ENCODE data around the gene MZT2B. TPM values are rescaled to one million over a fixed set of nuclear protein-coding genes. Genes with fewer than 3 reads are reported as not detected.
"Not testable (repeated sequence)": the region's sequence is repeated elsewhere in the genome, so short reads cannot be mapped to it uniquely, and the experiment has no call there.

The MZT2B gene
- total RNA-seq, 1 experiment from 2014 or later: 63.2 TPM

DNA sequence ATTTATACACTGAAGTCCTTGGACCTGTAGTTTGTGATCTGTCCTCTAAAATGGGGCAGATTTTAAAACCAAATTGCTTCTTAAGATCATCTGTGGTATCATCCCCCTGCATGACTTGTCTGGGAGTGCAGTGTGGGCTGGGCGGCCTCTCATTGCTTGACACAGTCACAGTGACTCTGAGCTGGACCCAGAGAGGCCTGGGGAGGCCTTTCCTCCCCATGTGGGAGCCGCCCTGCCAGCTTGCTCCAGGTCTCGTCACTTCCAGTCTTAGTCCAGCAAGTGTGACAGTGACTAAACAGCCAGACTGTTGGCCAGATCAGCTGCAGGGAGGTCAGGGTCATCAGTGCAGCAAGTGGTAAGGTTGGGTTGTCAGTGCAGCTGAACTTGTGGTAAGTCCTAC, 21.1 kb downstream of the MZT2B start:
- not testable (repeated sequence) for H3K36me3 ChIP-seq; H3K4me3 ChIP-seq; H3K27ac ChIP-seq; H3K4me1 ChIP-seq; H3K27me3 ChIP-seq; H3K9me3 ChIP-seq (replicated peaks); DNase-seq

DNA sequence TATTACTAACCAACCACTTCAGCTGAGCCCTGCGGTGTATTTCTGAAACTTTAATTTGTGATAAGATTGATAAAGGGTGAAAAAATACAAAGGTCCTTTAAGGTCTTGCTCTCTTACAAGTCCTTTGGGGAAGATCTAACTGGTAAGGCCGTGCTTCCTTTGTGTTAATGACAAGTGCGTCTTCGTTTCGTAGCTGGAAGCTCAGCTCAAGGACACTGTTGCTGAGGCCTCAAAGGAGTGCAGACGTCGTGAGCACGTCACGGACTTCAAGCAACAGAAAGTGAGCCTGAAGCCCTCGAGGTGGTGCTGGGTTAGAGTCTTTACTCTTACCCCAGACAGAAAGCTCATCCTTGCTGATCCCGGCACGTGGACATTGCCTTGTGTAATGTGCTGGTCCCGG, 25.0 kb downstream of the MZT2B start:
- not testable (repeated sequence) for H3K27ac ChIP-seq; H3K4me1 ChIP-seq; H3K9me3 ChIP-seq (replicated peaks); H3K27me3 ChIP-seq; DNase-seq; H3K4me3 ChIP-seq; H3K36me3 ChIP-seq

DNA sequence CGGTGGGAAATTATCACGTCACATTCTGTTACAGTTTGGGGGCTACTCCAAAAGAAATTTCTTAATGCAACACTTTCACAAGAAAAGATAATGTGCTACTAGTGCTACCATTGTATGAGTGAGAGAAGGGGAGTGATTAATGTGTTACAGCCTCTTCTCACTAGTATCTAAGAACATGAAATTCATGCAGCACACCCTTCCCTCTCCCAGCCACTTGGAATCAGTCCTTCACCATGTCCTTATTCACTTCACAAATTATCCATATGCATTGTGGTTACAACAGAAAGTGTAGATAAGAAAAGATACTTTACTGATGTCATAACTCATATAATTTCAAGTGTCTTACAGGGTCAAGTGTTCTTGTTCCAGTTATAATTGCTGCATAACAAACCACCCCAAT, 37.1 kb downstream of the MZT2B start:
- not testable (repeated sequence) for H3K4me1 ChIP-seq, H3K27ac ChIP-seq, DNase-seq

GRCh38 chr2:130220505-130220904, 38.4 kb downstream of the MZT2B start:
- DNase-seq; H3K27me3 ChIP-seq; H3K4me3 ChIP-seq; H3K4me1 ChIP-seq; H3K9me3 ChIP-seq (replicated peaks); H3K27ac ChIP-seq; H3K36me3 ChIP-seq: not testable (repeated sequence)

More for the DNA sequence above, 37.1 kb downstream of the MZT2B start:
- not testable (repeated sequence) for H3K9me3 ChIP-seq (replicated peaks); H3K27me3 ChIP-seq; H3K36me3 ChIP-seq; H3K4me3 ChIP-seq

DNA sequence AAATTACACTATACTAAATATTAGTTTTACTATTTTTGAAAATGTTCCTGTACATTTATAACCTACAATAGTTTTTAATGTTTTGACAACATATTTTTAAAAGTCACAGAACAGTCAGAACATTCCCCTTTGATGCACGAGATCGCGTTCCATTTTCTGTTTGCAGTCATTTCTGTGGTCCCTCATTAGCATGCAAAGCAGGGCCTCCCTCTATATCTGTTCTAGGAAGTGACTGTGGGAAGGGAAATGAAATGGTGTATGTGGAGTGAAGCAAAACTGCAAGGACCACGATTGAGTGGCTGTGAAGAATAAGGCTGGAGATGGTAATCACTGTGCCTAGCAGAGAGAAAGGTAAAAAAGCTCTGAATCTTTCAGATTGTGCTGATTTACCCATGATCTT, 40.5 kb downstream of the MZT2B start:
- not testable (repeated sequence) for DNase-seq; H3K36me3 ChIP-seq; H3K27me3 ChIP-seq; H3K9me3 ChIP-seq (replicated peaks); H3K4me3 ChIP-seq; H3K4me1 ChIP-seq; H3K27ac ChIP-seq

DNA sequence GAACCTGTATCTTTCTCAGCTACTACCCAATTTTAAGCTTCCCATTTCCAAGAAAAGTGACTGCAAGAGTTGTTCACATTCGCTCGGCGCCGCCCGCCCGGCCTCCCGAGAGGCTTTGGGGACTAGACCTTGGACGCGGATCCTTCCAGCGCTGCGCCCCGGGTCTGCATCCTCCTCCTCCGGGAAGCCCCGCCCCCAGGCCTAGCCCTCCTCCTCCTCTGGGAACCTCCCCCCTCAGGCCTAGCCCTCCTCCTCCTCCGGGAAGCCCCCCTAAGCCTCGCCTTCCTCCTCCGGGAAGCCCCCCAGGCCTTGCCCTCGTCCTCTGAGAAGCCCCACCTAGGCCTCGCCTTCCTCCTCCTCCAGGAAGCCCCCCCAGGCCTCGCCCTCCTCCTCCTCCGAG, 45.9 kb downstream of the MZT2B start:
- DNase-seq; H3K36me3 ChIP-seq; H3K4me1 ChIP-seq; H3K9me3 ChIP-seq (replicated peaks); H3K27me3 ChIP-seq; H3K27ac ChIP-seq; H3K4me3 ChIP-seq: not testable (repeated sequence)

DNA sequence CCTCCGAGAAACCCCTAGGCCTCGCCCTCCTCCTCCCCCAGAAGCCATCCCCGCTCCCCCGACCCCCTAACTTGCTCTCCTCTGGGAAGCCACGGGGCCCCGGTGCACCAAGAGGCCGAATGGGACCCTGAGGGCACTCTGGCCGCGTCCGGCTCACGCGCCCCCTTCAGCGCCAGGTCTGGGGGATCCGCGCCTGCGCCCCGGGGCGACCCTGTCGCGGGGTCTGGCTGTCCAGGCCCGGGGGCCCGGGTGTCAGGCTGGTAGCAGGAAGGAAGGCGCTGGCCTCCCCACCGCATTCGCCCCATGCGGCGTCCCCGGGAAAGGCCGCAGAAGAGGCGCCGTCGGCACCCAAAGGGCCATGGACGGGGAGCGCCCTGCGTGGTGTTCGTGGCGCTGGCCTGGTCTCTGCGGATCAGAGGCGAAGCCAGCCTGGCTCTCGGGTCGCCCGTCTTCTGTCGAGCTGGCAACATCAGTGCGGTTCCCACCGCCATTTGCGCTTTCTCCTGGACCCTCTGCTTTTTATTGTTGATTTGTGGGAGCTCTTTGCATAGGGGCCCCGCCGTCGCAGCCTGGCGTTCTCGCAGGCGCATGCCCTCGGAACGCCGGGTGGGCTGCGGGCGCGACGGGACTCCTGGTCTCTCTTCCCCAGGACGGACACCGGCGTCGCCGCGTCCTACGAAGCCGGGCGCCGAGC, 46.6 kb downstream of the MZT2B start:
- not testable (repeated sequence) for H3K4me3 ChIP-seq; H3K27me3 ChIP-seq; H3K4me1 ChIP-seq; H3K27ac ChIP-seq; H3K36me3 ChIP-seq; H3K9me3 ChIP-seq (replicated peaks); DNase-seq

DNA sequence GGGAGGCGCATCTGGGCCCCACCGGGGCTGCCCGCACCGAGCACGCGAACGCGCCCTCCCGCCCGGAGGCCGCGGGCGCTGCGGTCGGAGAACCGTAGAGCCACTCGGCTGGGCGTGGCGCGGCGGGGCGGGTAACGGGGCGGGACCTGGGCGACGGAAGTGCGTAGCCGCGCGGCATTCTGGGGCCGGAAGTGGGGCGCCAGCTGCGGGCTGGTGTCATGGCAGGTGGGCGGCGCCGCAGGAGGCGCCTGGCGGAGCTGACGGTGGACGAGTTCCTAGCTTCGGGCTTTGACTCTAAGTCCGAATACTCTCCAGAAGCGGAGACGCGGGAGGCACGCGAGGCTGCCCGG, 47.1 kb downstream of the MZT2B start:
- not testable (repeated sequence) for H3K27me3 ChIP-seq; H3K4me3 ChIP-seq; H3K9me3 ChIP-seq (replicated peaks); H3K36me3 ChIP-seq; H3K4me1 ChIP-seq; DNase-seq; H3K27ac ChIP-seq

DNA sequence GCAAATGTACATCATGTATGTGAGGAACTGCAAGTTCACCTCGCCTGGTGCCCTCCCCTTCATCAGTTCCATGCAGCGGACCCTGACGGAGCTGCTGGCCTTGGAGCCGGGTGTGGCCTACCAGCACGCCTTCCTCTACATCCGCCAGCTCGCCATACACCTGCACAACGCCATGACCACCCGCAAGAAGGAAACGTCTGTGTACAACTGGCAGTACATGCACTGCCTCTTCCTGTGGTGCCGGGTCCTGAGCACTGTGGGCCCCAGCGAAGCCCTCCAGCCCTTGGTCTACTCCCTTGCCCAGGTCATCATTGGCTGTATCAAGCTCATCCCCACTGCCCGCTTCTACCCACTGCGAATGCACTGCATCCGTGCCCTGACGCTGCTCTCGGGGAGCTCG, 48.3 kb downstream of the MZT2B start:
- DNase-seq; H3K27ac ChIP-seq; H3K4me1 ChIP-seq; H3K4me3 ChIP-seq; H3K36me3 ChIP-seq; H3K9me3 ChIP-seq (replicated peaks); H3K27me3 ChIP-seq: not testable (repeated sequence)

DNA sequence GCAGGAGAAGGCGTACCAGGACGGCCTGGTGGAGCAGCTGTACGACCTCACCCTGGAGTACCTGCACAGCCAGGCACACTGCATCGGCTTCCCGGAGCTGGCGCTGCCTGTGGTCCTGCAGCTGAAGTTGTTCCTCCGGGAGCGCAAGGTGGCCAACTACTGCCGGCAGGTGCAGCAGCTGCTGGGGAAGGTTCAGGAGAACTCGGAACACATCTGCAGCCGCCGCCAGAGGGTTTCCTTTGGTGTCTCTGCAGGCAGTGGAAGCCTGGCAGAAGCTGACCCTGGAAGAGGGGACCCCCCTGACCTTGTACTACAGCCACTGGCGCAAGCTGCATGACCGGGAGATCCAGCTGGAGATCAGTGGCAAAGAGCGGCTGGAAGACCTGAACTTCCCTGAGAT, 48.8 kb downstream of the MZT2B start:
- not testable (repeated sequence) for H3K27me3 ChIP-seq; H3K9me3 ChIP-seq (replicated peaks); H3K4me1 ChIP-seq; DNase-seq; H3K36me3 ChIP-seq; H3K27ac ChIP-seq; H3K4me3 ChIP-seq

DNA sequence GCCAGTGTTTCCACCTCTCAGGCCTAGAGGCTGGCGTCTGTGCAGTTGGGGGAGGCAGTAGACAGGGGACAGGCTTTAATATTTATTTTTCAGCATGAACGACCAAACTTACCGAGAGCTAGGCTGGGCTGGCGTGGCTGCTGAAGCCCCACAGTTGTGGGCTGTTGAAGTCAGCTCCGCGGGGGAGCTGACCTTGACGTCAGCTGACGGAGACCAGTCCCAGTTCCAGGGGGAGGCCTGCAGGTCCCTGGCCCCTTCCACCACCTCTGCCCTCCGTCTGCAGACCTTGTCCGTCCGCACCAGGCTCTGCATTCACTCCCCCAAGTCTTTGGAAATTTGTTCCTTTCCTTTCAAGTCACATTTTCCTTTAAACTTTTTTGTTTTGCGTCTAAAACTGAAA, 49.6 kb downstream of the MZT2B start:
- Histone ChIP-seq H3K27me3 (no peaks in the 10 kb centered on the region), H3K4me1 (no peaks in the 10 kb centered on the region), H3K4me3 (no peak overlapping the region), H3K27ac (no peak overlapping the region), H3K36me3 (no peaks in the 10 kb centered on the region), H3K9me3 (replicated peaks) (no peaks in the 10 kb centered on the region)
- no peak for DNase-seq

- not testable (repeated sequence) for H3K4me1 ChIP-seq; H3K4me3 ChIP-seq; H3K27ac ChIP-seq; H3K27me3 ChIP-seq; DNase-seq; H3K36me3 ChIP-seq; H3K9me3 ChIP-seq (replicated peaks)
Measured at GRCh38 chr2:130233066-130233465, 51.0 kb downstream of the MZT2B start.

DNA sequence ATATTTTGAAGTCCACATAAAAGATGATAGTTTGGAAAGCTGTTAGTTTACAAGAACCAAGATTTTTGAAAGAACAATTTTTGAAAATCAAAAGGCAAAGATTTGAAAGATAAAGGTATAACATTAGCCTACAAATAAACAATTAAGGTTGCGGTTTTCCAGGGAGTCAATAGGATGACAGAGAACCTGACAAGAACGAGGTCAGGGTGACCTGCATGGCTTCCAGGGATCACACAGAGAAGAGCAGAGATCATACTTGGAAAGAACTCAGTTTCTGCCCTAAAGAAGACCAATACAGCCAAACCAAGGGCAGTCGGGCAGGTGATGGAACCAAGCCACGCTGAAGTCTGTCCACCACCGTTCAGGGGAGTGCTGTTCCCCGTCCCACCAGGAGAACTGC, 57.5 kb downstream of the MZT2B start:
- not testable (repeated sequence) for DNase-seq; H3K4me3 ChIP-seq; H3K36me3 ChIP-seq; H3K27me3 ChIP-seq; H3K27ac ChIP-seq; H3K4me1 ChIP-seq; H3K9me3 ChIP-seq (replicated peaks)

Other genes starting within 250 kb of the MZT2B start
- not detected in 2 replicates for gene RAB6C, start 202.6 kb upstream of the MZT2B start, total RNA-seq (2014; rRNA removed; shearing (Covaris generic))
- gene POTEF, start 53.0 kb upstream of the MZT2B start, total RNA-seq (2014; rRNA removed; shearing (Covaris generic)): 8.6 and 11.5 TPM in 2 replicates
- 2.2 and 2.7 TPM in 2 replicates for gene CCDC74B, start 37.1 kb upstream of the MZT2B start, total RNA-seq (2014; rRNA removed; shearing (Covaris generic))
- 62.0 and 67.5 TPM in 2 replicates for gene SMPD4, start 660 bp upstream of the MZT2B start, total RNA-seq (2014; rRNA removed; shearing (Covaris generic))
- not detected in 2 replicates for gene TUBA3E, start 16.2 kb downstream of the MZT2B start, total RNA-seq (2014; rRNA removed; shearing (Covaris generic))
- 74.0 and 77.6 TPM in 2 replicates for gene IMP4, start 160.6 kb downstream of the MZT2B start, total RNA-seq (2014; rRNA removed; shearing (Covaris generic))
- gene PTPN18, start 173.8 kb downstream of the MZT2B start, total RNA-seq (2014; rRNA removed; shearing (Covaris generic)): 15.4 and 18.6 TPM in 2 replicates